Measurements from ENCODE around the gene ZNF362. TPM values are rescaled to one million over a fixed set of nuclear protein-coding genes. Genes with fewer than 3 reads are reported as not detected.

The ZNF362 gene
- total RNA-seq, 3 donors from 2014 or later (not counting 1 experiment from before 2014, with no cell fraction given) = 34.7 to 39.1 (median 38.3) TPM

DNA sequence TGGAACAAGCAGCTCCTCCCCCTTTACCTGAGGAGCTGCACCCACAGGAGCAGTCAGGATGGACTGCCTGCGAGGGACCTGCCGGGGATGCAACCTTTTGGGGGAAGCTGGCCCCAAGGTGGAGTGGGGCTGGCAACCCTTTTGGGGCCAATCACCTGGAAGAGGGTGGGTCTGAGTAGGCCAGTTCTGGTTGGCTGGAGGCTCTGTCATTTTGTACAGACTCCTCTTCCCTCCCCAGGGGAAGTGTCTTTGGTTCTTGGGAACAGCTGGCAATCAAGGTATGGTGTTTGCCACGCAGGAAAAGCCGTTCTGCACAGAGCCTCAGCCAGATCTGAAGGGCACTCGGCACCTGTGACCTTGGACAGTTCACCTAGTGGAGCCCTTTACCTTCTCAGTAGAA is 64.9 kb downstream of the ZNF362 start:
- H3K4me3 ChIP-seq (ENCODE audit: low read length) = no peak overlapping the region
- TF ChIP-seq, protein P1, sequence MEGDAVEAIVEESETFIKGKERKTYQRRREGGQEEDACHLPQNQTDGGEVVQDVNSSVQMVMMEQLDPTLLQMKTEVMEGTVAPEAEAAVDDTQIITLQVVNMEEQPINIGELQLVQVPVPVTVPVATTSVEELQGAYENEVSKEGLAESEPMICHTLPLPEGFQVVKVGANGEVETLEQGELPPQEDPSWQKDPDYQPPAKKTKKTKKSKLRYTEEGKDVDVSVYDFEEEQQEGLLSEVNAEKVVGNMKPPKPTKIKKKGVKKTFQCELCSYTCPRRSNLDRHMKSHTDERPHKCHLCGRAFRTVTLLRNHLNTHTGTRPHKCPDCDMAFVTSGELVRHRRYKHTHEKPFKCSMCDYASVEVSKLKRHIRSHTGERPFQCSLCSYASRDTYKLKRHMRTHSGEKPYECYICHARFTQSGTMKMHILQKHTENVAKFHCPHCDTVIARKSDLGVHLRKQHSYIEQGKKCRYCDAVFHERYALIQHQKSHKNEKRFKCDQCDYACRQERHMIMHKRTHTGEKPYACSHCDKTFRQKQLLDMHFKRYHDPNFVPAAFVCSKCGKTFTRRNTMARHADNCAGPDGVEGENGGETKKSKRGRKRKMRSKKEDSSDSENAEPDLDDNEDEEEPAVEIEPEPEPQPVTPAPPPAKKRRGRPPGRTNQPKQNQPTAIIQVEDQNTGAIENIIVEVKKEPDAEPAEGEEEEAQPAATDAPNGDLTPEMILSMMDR (IDR thresholded peaks at IDR 0.05) = no peak
- H3K27me3 ChIP-seq (ENCODE audit: control insufficient read depth, insufficient read depth, low read length) = no peaks in the 10 kb centered on the region
- no peak overlapping the region for H3K27ac ChIP-seq (ENCODE audit: low read length)
- no peaks in the 10 kb centered on the region for H3K9me3 Mint-ChIP-seq
- H3K9me3 ChIP-seq (ENCODE audit: control insufficient read depth, insufficient read depth, low read length) = no peaks in the 10 kb centered on the region
- ATAC-seq (no peak), DNase-seq (no peak)
- intact Hi-C loops (cut with micrococcal nuclease) = no loop called here
- no peak overlapping the region for H3K27ac Mint-ChIP-seq
- WGBS (ENCODE audit: insufficient coverage) = 95% methylated on average over 5 of the region's 5 CpGs
- peaks cover 0 to 7% of the 10 kb centered on the region in 2 donors for H3K27me3 Mint-ChIP-seq (ENCODE audit: low read depth in 2 of 2)
- no peaks in the 10 kb centered on the region for H3K4me1 ChIP-seq (ENCODE audit: control insufficient read depth, insufficient read depth, low read length)
- H3K36me3 ChIP-seq (ENCODE audit: control insufficient read depth, insufficient read depth, low read length) = peaks cover 25% of the 10 kb centered on the region
- H3K4me1 Mint-ChIP-seq = no peaks in the 10 kb centered on the region
- no peak overlapping the region for H3K4me3 Mint-ChIP-seq
- peaks cover 8% of the 10 kb centered on the region for H3K36me3 Mint-ChIP-seq

DNA sequence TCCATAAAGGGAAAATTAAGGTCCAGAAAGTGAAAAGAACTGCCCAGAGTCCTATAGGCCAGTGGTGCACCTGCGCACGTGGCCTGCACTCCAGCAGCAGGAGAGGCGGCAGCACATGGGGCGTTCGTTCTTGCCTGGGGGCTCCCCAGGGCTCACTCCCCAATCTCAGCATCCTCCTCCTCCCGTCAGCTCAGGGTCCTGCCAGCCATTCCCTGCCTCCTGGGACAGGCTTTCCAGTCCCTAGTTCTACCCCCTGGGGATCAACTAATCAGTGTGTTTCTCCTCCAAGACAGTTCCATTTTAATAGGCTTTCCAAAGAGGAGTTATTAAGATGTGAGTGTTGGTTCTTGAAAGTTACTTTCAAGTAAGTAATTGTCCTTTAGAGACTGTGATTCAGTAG is 65.8 kb downstream of the ZNF362 start:
- DNase-seq = no peak
- Mint-ChIP-seq H3K4me3 (no peak overlapping the region), H3K27me3 (ENCODE audit: low read depth in 2 of 2) (peaks cover 0 to 5% of the 10 kb centered on the region in 2 donors), H3K9me3 (no peaks in the 10 kb centered on the region), H3K27ac (no peak overlapping the region), H3K4me1 (no peaks in the 10 kb centered on the region), H3K36me3 (peaks cover 9% of the 10 kb centered on the region)
- H3K4me3 ChIP-seq (ENCODE audit: low read length) = no peak overlapping the region
- intact Hi-C loops (cut with micrococcal nuclease) = no loop called here
- no peaks in the 10 kb centered on the region for H3K9me3 ChIP-seq (ENCODE audit: control insufficient read depth, insufficient read depth, low read length)
- ATAC-seq = no peak
- WGBS (ENCODE audit: insufficient coverage) = 96% methylated on average over 6 of the region's 6 CpGs
- peaks cover 31% of the 10 kb centered on the region for H3K36me3 ChIP-seq (ENCODE audit: control insufficient read depth, insufficient read depth, low read length)
- TF ChIP-seq, protein P1 (IDR thresholded peaks at IDR 0.05) = no peak
- H3K4me1 ChIP-seq (ENCODE audit: control insufficient read depth, insufficient read depth, low read length) = no peaks in the 10 kb centered on the region
- H3K27ac ChIP-seq (ENCODE audit: low read length) = no peak overlapping the region
- H3K27me3 ChIP-seq (ENCODE audit: control insufficient read depth, insufficient read depth, low read length) = no peaks in the 10 kb centered on the region

DNA sequence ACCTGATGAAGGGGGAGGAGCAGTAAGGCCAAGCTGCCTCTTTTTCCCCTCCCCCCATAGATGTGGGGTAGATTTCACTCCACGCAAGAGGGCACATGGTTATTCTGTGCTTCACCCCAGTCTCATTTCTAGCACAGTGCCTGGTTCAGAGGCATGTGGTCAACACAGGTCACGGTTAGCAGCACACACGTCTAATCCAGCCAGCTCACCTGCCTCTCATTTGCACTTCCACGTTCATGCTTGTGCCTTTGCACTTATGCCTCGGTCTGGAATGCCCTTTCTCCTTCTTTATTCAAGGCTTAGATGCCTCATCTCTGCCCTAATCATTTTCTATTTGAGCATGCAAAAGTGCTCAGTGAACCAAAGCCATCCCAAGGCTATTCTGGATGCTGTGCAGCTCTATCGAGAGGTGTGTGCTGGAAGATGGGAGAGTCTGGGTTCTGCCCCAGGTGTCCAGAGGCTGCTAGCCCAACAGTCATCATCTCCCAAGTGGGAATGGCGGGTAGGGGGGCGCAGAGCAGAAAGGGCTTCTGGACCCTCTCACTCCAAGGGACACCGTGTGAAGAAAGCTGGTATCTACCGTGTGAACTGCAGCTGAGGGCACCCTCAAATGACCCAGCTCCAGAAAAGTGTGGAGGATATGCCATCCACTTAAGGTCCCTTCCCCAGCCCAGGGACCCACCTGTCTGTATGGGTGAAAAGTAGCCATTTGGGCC is 66.7 kb downstream of the ZNF362 start:
- Histone ChIP-seq H3K4me1 (ENCODE audit: control insufficient read depth, insufficient read depth, low read length) (no peaks in the 10 kb centered on the region), H3K36me3 (ENCODE audit: control insufficient read depth, insufficient read depth, low read length) (peaks cover 40% of the 10 kb centered on the region), H3K27me3 (ENCODE audit: control insufficient read depth, insufficient read depth, low read length) (no peaks in the 10 kb centered on the region), H3K9me3 (ENCODE audit: control insufficient read depth, insufficient read depth, low read length) (no peaks in the 10 kb centered on the region), H3K27ac (ENCODE audit: low read length) (no peak overlapping the region), H3K4me3 (ENCODE audit: low read length) (no peak overlapping the region)
- Mint-ChIP-seq H3K36me3 (peaks cover 9% of the 10 kb centered on the region), H3K27ac (no peak overlapping the region), H3K4me1 (no peaks in the 10 kb centered on the region), H3K27me3 (ENCODE audit: low read depth in 2 of 2) (peaks cover 0 to 5% of the 10 kb centered on the region in 2 donors), H3K9me3 (no peaks in the 10 kb centered on the region), H3K4me3 (no peak overlapping the region)
- no peak for ATAC-seq
- no peak for DNase-seq
- TF ChIP-seq, protein P1 (IDR thresholded peaks at IDR 0.05) = no peak
- WGBS (ENCODE audit: insufficient coverage) = 88% methylated on average over 10 of the region's 10 CpGs
- intact Hi-C loops (cut with micrococcal nuclease) = no loop called here
